Spleen (tissue), 7 donors: ENCODE results near the gene TCEAL9.

Experiments used
- POLR2A ChIP-seq, 3 donors: fragments of 450-650 bp; IDR thresholded peaks; one replicate each; pipeline ENCODE4 v1.5.1; 2017; ENCODE audit warnings: antibody characterized with exemption in 3 of 3, mild to moderate bottlenecking in 1 of 3
- POLR2AphosphoS5 ChIP-seq, 3 donors: sonication (generic); formaldehyde crosslinking; IDR thresholded peaks; one replicate each; pipeline ENCODE4 v1.5.1; 2017; ENCODE audit warnings: antibody characterized with exemption in 3 of 3
- TF ChIP-seq, protein P1 (sequence below), 11 experiments: fragments of 200-600 bp in 7 of 11; fragments of 450-650 bp in 4 of 11; sonication (generic) in 4 of 11; IDR thresholded peaks in 8 of 11; conservative IDR thresholded peaks in 3 of 11; 1 replicate in 7 of 11; 2 replicates in 4 of 11; pipeline versions ENCODE4 v1.4.0 to v1.8.0; 2016 to 2021; ENCODE audit warnings: antibody characterized with exemption in 11 of 11, inconsistent platforms in 4 of 11, mild to moderate bottlenecking in 1 of 11
- donor health status: DM: no; HTN: no; CAD: no; lungs with moderate emphysema.
- donor health status: DM: no; HTN: no; CAD: no.
- donor health status: DM: no; HTN: no; CAD: no.

DNA sequence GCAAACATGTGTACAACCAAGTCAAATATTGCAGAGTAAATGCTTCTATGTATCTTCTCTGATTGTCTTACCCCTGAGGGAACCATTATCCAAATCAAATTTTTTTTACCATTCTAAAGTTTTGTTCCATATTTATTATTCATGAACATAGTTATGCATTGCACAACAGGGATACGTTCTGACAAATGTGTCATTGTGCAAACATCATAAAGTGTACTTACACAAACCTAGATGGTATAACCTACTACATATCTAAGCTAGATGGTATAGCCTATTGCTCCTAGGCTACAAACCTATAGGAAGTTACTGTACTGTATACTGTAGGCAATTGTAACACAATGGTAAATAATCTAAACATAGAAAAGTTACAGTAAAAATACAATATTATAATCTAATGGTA, 43.4 kb downstream of the TCEAL9 start:
- TF ChIP-seq, protein P1, sequence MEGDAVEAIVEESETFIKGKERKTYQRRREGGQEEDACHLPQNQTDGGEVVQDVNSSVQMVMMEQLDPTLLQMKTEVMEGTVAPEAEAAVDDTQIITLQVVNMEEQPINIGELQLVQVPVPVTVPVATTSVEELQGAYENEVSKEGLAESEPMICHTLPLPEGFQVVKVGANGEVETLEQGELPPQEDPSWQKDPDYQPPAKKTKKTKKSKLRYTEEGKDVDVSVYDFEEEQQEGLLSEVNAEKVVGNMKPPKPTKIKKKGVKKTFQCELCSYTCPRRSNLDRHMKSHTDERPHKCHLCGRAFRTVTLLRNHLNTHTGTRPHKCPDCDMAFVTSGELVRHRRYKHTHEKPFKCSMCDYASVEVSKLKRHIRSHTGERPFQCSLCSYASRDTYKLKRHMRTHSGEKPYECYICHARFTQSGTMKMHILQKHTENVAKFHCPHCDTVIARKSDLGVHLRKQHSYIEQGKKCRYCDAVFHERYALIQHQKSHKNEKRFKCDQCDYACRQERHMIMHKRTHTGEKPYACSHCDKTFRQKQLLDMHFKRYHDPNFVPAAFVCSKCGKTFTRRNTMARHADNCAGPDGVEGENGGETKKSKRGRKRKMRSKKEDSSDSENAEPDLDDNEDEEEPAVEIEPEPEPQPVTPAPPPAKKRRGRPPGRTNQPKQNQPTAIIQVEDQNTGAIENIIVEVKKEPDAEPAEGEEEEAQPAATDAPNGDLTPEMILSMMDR (IDR thresholded peaks at IDR 0.05 in 8 of 11, conservative IDR thresholded peaks at IDR 0.05 in 3 of 11), result no peak
- TF ChIP-seq POLR2AphosphoS5 (IDR thresholded peaks at IDR 0.05) (no peak), POLR2A (IDR thresholded peaks at IDR 0.05) (no peak)
